UCSD-AML1 (cell line): ENCODE data around the gene NCL.
A peak's percentile ranks its signal among the peaks of the same experiment; 100 is the strongest.

ENCODE experiments used
- DNase-seq: peaks from one replicate; lab custom pipeline; 2025; ENCODE audit not compliant: unreplicated experiment; lab: John Stamatoyannopoulos, UW

The NCL gene, protein sequence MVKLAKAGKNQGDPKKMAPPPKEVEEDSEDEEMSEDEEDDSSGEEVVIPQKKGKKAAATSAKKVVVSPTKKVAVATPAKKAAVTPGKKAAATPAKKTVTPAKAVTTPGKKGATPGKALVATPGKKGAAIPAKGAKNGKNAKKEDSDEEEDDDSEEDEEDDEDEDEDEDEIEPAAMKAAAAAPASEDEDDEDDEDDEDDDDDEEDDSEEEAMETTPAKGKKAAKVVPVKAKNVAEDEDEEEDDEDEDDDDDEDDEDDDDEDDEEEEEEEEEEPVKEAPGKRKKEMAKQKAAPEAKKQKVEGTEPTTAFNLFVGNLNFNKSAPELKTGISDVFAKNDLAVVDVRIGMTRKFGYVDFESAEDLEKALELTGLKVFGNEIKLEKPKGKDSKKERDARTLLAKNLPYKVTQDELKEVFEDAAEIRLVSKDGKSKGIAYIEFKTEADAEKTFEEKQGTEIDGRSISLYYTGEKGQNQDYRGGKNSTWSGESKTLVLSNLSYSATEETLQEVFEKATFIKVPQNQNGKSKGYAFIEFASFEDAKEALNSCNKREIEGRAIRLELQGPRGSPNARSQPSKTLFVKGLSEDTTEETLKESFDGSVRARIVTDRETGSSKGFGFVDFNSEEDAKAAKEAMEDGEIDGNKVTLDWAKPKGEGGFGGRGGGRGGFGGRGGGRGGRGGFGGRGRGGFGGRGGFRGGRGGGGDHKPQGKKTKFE

DNA sequence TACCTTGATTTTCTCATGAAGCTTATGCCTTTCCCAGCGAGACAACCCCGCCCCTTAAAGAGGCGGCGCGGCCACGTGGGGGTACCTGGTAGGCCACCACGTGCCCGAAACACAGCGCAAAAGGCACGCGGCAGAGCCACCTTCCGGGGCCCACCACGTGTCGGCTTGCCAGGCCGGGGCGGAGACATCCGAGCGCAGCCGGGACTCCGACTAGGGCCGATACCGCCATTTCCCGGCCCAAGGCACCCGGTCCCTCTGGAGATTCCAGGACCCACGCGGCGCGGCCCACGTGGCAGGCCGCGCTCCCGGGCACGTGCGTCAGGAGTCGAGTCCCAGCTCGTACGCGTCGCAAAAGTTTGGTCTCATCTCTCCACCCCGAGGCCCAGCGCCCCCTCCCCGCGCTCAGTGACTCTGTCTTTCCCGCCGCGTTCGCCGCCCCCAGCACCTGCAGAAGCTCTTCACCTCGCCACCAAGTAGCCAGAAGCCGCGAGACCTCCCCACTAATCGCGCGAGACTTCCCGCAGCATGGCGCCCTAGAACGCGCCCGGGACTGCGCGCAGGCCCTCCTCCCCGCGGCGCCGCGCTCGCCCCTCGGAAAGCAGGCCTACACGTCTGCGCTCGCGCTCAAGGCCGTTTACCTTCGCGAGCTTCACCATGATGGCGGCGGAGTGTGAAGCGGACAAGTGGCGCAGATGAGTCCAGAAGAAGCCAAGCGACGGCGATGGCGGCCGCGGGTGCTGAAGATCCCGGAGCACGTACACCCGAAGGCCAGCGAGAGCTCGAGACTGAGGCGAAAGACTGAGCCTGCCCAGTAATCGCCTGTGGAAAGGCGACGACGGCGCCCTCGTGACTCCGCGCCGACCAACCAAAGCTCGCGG lies at the start of gene NCL:
NCL (minus strand) TSS at position 787 of the 878 bp plus-strand sequence; CDS start at position 656, 131 bp downstream.
- peak; percentile 87 for DNase-seq

DNA sequence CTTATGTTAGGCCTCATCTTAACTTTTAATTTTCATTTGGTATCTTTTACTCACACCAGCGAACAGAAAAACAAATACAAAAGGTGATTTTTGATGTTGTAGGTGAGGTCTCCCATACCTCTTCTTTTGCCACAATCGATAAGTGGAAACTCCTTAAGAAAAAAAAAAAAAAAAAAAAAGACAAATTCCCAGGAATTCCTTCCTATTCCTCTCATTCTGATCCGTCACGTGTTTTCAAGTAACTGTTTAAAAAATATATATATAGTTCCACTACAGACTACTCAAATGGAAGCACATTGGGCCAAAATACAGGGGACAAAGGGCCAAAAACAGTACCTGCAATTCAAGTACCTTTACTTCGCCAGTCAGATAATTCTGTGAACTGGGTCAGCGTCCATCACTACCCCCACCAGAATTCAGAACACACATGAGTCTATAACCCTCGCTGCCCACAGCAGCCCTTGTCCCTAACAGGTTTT lies 49.5 kb upstream of the NCL start:
- DNase-seq: no peak

DNA sequence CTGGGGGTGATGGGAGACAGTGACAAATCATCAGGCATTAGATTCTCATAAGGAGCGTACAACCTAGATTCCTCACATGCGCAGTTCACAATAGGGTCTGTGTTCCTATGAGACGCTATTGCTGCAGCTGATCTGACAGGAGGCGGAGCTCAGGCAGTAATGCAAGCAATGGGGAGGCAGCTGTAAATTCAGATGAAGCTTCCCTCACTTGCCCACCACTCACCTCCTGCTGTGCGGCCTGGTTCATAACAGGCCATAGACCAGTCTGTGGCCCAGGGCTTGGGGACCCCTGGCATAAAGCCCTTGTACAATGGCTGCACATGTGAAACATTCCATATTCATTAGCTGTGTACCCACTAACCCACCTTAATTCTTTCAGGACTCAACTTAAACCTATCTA lies 47.9 kb upstream of the NCL start:
- no peak for DNase-seq

DNA sequence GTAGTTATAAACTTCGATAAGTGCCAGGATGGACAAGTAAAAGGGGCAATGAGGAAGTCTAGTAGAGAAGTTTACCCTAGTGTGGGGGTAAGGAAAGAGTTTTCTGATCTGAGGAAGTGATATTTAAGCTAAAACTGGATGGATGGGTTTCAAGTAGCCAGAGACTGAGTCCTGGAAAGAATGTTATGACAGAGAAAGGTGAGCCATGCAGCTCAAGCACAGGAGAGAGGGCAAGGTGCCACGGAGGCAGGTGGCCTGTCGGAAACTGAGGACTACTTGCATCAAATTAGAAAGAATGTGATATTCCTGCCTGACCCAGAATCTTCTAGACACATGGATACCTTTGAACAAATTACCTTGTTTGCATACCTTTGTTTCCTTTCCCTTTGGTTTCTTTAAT lies 39.5 kb upstream of the NCL start:
- DNase-seq: no peak

DNA sequence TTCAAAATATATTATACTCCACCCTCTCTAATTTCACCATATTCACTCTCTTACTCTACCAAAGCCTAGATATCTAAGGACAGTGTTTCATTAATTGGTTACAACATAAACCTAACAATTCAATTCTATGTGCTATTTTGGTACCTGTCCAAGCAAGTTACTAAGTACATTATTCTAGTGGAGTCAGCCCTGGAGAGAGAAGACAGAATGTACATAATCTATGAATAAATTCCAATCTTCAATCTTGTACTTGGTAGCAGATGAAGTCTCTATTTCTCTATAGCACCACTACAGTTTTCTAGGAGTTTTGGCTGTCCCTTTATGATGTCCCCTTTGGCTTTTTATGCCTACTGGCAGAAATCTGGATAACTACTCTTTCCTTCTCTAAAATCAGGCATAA lies 38.3 kb upstream of the NCL start:
- no peak for DNase-seq

DNA sequence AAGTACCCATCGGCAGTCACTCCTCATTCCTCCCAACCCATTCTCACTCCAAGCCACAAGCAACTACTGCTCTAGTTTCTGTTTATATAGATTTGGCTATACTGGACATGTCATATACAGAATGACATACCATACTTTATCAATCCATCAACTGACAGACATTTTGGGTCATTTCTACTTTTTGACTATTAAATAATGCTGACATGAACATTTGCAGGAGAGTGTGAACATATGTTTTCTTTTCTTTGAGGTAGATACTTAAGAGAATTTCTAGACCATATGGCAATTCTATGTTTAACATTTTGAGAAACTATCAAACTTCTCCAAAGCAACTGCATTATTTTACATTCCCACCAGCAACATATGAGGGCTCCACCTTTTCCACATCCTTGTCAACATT lies 33.4 kb upstream of the NCL start:
- no peak for DNase-seq

DNA sequence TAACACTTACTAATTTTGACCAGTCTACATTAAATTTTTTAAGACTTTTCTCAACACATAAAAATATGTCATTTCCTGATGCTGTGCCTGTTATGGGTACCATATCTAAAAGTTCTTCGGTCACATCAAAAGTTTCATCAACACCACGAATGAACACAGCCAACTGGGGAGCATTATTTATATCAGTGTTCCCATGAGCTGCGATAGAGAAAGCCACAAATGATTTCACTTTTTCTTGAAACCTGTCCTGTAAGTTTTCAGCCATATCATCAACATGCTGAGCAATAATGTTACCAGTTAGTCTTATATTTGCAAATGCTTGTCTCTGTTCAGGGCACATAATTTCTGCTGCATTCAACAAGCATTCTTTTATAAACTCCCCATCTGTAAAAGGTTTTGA lies 30.4 kb upstream of the NCL start:
- DNase-seq: no peak

DNA sequence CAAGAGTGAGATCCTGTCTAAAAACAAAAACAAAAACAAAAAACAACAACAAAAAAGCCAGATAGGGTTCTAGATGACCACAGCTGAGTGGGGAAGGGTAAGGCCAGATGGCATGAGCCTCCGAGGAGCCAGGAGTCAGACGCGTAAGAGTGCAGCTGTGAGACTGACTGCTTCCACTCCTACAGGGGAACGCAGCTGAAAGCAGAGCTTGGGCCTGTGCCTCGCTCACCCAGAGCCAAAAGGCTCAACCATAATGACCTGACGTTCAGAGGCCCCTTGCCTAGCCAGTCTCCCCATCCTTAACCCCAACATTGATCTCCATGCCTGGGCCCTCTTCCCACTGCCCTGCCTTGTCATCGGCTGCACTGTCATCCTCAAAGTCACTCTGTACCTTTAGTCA lies 26.5 kb upstream of the NCL start:
- DNase-seq: no peak

DNA sequence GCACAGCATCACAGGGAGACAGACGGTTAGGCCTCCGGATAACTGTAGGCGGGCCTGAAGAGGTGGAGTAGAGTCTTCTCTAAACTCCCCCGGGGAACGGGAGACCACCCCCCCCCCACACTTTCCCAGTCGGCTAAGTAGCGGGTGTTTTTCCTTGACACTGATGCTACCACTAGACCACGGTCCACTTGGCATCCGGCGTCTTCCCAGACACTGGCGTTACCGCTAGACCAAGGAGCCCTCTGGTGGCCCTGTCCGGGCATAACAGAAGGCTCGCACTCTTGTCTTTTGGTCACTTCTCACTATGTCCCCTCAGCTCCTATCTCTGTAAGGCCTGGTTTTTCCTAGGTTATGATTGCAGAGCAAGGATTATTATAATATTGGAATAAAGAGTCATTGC lies 25.7 kb upstream of the NCL start:
- DNase-seq: no peak

DNA sequence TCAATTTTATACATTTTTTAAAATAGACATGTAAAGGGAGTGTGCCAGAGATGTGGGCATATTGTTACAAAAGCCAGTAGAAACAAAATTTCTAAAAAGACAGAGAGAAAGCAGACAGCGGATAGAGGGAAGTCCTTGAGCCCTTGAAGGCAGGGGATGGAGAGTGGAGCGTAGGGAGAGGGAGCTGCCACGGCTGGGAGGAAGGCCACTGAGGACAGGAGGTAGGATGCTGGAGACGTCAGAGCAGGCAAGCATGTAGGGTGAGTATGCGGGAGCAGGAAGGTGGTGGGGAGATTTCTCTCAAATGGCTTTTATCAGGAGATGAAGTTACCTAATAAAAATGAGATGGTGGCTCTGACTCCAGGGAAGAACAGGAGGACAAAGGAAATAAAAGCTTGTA lies 24.0 kb upstream of the NCL start:
- DNase-seq: no peak

DNA sequence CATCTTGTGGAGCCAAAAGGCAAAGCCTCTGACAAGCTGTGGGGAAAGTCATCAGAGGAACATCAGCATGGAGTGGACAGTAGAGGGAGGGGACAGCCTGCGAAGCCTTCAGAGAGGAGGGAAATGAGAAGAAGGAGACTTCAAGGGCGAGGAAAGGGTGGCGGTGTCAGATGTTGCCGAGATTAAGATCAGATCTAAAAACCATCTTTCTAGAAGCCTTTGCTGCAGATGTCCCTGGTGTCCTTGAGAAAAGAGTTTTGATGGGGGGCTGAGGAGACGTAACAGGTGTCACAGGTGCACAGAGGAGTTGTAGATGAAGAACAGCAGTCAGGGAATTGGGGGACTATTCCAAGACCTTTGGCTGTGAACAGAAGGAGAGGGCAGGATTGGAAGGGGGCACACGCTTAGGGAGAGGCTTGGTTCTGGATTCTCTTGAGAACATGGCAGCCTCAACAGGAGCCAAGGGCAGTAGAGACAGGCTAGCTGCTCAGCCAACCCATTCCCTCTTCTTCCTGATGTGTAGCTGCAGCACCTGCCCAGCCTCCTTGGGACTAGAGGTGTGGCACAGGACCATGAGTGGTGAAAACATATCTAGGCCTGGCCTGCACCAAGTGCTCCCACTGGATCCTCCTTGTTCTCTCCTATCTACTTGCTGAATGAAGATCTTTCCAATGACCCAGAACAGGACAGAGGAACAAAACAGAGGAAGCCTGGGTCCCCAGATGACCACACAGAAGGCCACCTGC lies 22.7 kb upstream of the NCL start:
- DNase-seq: no peak

DNA sequence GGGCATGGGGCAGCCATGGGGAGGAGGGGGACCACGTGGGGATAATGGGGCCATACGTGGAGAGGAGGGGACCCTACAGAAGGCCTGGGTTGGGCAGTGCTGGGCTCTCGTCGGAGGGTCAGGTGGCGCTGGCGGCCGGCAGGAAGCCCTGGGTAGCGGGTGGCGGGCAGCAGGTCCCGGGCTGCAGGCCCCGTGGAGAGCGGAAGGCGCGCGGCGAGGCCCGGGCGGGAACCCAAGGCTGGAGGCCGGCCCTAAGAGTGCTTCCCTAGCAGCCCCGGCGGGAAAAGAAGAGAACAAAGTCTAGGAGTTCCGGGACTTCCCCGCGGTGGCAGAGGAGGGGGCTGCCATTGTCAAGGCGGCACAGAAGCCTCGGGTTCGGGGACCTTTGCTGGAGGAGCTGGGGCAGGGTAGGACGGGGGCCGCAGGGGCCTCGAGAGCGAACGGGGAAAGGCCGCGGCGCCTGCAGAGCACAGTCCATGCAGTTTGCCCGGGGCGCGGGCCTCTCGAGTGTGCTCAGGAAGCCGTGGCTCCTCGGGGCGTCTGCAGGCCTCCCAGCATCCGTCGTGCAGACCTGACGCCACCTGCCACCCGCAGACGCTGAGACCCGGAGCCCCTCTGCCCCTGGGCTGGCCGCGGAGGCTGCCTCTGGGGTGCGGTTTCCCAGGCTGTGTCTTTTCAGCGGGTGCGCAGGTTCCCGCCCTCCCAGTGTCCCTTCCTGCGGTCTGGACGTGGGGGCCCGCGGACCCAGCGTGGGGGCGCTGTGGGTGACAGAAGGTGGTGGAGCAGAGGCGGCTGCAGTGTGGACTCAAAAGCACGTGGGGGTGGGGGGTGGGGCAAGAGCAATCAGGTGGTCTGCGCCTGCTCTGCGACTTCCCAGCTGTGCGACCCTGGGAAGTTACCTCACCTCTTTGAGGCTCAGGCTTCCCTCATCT lies 19.4 kb upstream of the NCL start:
- peak; percentile 66 for DNase-seq

DNA sequence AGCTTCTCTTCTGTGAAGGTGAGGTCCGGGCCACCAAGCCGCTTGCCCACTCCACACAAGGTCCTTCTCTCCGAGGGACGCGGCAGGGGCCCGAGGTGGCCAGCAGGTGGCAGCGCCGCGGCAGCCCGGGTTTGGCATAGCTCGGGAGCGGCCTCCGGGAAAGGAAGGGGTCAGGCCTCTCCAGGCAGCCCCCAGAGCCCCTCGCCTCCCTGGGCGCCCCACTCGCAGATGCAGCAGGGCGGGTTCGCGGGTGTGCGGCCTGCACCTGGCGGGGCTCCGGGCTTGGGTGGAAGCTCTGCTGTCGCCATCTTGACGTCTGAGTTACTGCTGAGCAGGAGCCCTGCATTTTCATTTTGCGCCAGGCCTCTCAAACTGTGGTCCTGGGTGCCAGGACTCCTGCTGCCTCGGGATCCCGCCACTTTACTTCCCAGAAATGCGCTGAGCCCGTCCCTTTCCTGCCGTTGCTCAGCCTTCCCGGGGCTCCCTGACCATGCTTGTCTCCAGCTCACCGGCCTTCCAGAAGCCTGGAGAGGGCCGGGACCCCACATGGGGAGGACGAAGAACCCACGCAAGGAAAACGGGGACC lies 18.6 kb upstream of the NCL start:
- peak; percentile 74 for DNase-seq

DNA sequence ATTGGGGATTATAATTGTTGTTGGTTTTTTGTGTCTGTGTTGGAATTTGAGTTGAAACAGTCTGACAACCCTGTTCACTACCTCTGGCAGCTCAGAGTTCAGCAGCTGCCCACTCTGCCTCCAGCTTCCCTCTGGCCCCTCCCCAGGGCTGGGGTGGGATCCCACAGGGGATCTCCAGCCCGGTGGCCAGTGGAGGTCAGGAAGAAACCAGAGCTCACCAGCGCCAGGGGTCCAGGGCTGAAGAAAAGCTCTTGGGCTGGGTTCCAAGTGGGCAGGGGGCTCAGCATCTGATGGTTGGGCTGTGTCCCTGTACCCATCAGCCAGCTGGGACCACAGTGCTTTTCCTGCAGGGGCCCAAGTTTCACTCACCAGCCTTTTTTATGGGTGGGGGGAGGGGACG lies 16.5 kb upstream of the NCL start:
- no peak for DNase-seq

DNA sequence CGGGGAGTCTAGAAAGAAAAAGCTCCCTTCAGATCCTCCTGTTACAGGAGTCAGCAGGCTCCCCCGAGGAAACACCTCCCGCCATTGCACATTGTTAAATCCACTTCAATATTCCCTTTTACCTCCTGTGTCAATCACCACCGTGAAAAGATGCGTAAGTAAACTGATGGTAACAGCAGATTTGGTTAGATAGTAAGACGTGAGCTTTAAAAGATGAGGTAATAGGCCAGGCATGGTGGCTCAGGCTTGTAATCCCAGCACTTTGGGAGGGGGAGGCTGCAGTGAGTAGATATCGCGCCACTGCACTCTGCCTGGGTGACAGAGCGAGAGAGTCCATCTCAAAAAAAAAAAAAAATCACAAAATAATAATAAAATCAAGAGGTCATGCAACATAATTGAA lies 15.2 kb upstream of the NCL start:
- no peak for DNase-seq

DNA sequence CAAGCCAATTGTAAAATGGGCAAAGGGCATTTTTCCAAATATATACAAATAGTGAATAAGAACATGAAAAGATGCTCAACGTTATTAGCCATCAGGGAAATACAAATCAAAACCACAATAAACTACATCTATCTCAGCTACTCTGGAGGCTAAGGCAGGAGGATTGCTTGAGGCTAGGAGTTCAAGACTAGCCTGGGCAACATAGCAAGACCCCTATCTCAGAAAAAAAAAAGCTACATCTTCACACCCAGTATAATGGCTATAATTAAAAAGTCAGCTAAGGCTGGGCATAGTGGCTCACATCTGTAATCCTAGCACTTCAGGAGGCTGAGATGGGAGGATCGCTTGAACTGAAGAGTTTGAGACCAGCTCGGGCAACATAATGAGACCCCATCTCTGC lies 12.6 kb upstream of the NCL start:
- DNase-seq: no peak

DNA sequence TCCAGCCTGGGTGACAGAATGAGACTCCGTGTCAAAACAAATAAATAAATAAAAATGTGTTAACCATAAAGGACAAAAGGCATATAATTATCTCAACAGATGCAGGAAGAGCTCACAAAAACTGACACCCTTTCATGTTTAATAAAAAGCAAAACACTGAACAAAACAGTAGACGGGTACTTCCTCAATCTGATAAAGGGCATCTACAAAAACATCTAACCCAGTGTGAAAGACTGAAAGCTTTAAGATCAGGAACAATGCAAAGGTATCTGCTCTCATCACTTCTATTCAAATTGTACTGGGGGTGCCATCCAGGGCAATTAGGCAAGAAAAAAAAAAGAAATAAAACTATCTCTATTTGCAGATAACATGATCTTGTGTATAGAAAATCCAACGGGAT lies 11.7 kb upstream of the NCL start:
- DNase-seq: no peak

DNA sequence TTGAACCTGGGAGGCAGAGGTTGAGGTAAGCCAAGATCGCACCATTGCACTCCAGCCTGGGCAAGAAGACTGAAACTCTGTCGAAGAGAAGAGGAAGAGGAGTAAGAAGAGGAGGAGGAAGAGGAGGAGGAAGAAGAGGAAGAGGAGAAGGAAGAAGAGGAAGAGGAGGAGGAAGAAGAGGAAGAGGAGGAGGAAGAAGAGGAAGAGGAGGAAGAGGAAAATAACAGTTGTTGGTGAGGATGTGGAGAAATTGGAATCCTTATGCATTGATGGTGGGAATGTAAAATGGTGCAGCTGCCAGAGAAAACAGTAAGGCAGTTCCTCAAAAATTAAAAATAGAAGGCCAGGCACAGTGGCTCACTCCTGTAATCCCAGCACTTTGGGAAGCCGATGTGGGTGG lies 8.5 kb upstream of the NCL start:
- no peak for DNase-seq

DNA sequence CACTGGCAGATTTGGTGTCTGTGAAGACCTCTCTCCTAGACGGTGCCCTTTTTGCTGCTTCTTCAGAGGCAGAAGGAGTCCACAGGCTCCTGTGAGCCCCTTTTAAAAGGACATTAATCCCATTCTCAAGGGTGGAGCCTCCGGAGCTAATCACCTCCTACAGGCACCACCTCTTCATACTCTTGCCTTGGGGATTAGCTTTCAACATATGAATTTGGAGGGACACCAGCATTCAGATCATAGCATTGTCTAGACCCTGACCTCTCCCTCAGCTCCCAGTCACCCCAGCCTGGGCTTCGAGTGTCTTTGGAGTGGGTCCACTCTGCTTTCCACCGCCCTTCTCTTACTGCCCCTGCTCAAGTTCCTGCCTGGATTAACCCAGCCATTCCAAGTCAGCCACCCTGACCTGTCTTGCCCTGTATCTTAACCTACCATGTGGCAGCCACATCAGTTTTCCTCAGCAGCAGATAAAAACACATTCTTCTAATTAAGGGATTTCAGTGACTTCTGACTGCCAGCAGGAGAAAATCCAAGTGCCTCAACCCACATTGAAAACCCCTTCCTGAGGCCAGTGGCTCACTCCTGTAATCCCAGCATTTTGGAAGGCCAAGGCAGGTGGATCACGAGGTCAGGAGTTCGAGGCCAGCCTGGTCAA lies 6.1 kb upstream of the NCL start:
- no peak for DNase-seq
